ENCODE data around the gene HRH1.

DNA sequence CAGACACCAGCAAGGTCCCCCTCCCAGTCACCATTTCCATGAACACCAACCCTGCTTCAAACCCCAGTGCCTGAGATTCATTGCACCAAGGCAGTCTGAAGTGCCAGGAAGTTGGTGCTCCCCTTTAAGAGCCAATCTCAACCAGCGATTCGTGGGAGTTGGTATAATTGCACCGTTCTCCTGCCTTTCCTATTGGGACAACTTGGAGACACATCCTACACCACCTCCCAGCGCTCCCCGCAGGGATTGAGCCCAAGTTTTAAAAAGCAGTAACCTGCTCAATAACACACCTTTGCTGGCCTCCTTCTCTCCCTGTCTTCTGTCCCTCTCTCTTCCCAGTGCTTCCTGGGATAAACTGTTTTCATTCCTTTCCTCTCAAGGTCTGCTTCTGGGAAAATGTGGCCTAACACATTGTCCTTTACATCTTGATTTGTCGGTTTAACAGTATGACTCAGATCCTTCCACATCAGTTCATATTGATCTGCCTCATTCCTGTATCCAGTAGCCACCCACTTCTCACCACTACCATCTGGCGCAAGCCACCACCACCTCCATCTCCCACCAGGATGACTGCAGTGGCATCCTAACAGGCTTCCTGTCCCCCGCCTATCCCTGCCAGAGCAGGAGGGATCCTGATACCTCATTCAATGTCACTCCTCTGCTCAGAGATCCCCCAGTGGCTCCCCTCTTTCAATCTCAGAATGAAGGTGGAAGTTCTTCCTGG lies 37.8 kb upstream of the HRH1 start:
- TF ChIP-seq POLR2A (IDR thresholded peaks at IDR 0.05): no peak
- TF ChIP-seq, protein P1, sequence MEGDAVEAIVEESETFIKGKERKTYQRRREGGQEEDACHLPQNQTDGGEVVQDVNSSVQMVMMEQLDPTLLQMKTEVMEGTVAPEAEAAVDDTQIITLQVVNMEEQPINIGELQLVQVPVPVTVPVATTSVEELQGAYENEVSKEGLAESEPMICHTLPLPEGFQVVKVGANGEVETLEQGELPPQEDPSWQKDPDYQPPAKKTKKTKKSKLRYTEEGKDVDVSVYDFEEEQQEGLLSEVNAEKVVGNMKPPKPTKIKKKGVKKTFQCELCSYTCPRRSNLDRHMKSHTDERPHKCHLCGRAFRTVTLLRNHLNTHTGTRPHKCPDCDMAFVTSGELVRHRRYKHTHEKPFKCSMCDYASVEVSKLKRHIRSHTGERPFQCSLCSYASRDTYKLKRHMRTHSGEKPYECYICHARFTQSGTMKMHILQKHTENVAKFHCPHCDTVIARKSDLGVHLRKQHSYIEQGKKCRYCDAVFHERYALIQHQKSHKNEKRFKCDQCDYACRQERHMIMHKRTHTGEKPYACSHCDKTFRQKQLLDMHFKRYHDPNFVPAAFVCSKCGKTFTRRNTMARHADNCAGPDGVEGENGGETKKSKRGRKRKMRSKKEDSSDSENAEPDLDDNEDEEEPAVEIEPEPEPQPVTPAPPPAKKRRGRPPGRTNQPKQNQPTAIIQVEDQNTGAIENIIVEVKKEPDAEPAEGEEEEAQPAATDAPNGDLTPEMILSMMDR (IDR thresholded peaks at IDR 0.05): no peak

Data from uterus (tissue), 2 donors.